ENCODE measurements around the gene CHST13. TPM values are rescaled to one million over a fixed set of nuclear protein-coding genes. Genes with fewer than 3 reads are reported as not detected.

The CHST13 gene
- total RNA-seq, 1 donor from 2014 or later: 4.2 TPM

DNA sequence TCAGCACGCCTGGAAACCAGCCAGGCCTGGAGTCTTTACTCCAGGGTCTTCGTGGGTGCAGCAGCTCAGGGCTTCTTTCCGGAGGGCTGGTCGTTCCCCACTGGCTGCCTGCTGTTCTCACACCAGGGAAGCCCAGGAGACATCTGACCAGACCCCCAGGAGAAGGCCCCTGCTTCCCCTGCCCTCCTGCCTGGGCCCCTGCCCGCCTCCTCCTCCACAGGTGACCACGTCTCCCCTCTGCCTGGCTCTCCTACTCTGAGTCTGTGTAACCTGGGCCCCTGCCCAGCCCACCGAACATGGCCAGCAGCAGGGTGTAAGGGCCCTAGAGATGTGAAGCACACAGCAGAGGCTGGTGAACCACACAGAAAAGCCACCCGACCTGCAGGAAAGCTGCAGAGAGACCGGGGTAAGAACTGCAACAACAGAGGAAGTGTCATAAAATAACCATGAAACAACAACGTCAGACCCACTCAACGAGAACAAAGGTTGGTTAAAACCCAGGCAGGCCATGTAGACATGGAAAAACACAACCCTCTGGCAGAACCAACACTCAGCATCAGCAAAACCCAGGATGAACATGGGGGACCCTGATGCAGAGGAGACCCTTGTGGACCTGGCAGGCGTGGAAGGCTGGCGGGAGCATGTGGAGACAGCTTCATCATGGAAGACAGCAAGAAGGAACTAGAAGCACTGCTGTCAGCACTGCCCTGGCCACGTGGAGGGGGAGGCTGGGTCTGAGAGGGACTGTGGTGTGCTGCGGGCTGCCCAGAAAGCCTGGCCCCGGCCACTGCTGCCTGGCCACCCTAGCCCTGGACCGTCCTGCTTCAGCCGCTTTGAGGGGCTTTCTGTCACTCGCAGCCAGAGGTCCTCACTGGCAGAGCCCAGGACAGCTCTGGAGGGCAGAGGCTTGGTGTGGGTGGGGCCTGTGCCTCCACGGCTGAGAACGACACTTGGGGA, 26.8 kb upstream of the CHST13 start:
- Histone ChIP-seq H3K9me3 (no peaks in the 10 kb centered on the region), H3K36me3 (no peaks in the 10 kb centered on the region), H3K27me3 (no peaks in the 10 kb centered on the region), H3K4me3 (no peak overlapping the region), H3K27ac (no peak overlapping the region), H3K4me1 (peaks cover 3% of the 10 kb centered on the region)
- intact Hi-C loops (cut with DNase I): no loop called here
- TF ChIP-seq POLR2AphosphoS5 (IDR thresholded peaks at IDR 0.05; ENCODE audit: insufficient read depth in 1 of 2, low read depth in 1 of 2) (no peak), POLR2A (IDR thresholded peaks at IDR 0.05) (no peak), CTCF (IDR thresholded peaks at IDR 0.05) (no peak)
- no peak for DNase-seq (ENCODE audit: extremely low spot score in 2 of 2)

GRCh38 chr3:126497956-126498355, 26.0 kb upstream of the CHST13 start:
- Histone ChIP-seq H3K9me3 (no peaks in the 10 kb centered on the region), H3K4me1 (peaks cover 3% of the 10 kb centered on the region), H3K36me3 (no peaks in the 10 kb centered on the region), H3K27ac (no peak overlapping the region), H3K27me3 (no peaks in the 10 kb centered on the region), H3K4me3 (no peak overlapping the region)
- TF ChIP-seq CTCF (IDR thresholded peaks at IDR 0.05) (no peak), POLR2A (IDR thresholded peaks at IDR 0.05) (no peak), POLR2AphosphoS5 (IDR thresholded peaks at IDR 0.05; ENCODE audit: insufficient read depth in 1 of 2, low read depth in 1 of 2) (no peak)
- intact Hi-C loops (cut with DNase I): no loop called here
- no peak for DNase-seq (ENCODE audit: extremely low spot score in 2 of 2)

DNA sequence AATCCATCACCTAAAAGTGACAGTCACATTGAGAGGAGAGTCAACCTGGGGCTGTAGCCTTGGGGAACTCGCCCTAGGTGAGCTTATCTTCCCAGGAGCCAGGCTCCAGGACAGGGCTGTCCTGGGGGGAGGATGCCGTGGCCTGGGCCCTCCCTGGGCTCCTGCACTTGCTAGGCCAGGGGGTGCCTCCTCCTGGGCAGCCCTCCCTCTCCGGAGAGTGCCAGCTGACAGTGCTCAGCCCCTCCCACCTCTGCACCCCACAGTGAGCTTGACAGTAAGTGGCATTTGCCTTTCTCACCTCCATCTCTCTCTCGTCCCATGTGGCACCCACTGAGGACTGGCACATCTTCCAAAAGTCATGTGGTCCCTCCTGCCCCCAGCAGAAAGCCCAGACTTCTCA, 25.5 kb upstream of the CHST13 start:
- no peaks in the 10 kb centered on the region for H3K36me3 ChIP-seq
- H3K27ac ChIP-seq: no peak overlapping the region
- H3K27me3 ChIP-seq: no peaks in the 10 kb centered on the region
- DNase-seq (ENCODE audit: extremely low spot score in 2 of 2): no peak
- no peak for TF ChIP-seq POLR2A (IDR thresholded peaks at IDR 0.05)
- TF ChIP-seq POLR2AphosphoS5 (IDR thresholded peaks at IDR 0.05; ENCODE audit: insufficient read depth in 1 of 2, low read depth in 1 of 2): no peak
- TF ChIP-seq CTCF (IDR thresholded peaks at IDR 0.05): no peak
- peaks cover 3% of the 10 kb centered on the region for H3K4me1 ChIP-seq
- intact Hi-C loops (cut with DNase I): no loop called here
- H3K9me3 ChIP-seq: no peaks in the 10 kb centered on the region
- H3K4me3 ChIP-seq: no peak overlapping the region

DNA sequence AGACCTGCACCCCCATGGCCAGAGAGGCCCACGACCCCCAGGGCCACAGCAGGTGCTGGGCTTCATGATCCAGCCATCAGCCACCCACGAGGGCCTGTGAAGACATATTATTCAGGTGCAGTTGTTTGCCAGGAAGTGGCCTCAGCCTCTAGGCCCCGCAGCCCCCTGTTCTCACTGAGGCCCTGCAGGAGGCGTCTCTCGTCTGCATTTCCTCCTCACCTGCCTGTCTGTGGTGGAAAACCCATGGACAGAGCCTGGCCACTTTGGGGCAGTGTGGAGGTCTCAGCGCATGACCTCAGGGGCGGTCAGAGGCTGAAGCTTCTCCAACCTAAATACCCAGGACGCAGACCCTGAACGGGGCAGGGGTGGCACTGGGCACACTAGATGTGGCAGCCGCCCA, 25.0 kb upstream of the CHST13 start:
- Histone ChIP-seq H3K4me1 (peaks cover 3% of the 10 kb centered on the region), H3K4me3 (no peak overlapping the region), H3K36me3 (no peaks in the 10 kb centered on the region), H3K9me3 (no peaks in the 10 kb centered on the region), H3K27me3 (no peaks in the 10 kb centered on the region), H3K27ac (no peak overlapping the region)
- intact Hi-C loops (cut with DNase I): no loop called here
- no peak for DNase-seq (ENCODE audit: extremely low spot score in 2 of 2)
- TF ChIP-seq POLR2AphosphoS5 (IDR thresholded peaks at IDR 0.05; ENCODE audit: insufficient read depth in 1 of 2, low read depth in 1 of 2): no peak
- no peak for TF ChIP-seq POLR2A (IDR thresholded peaks at IDR 0.05)
- no peak for TF ChIP-seq CTCF (IDR thresholded peaks at IDR 0.05)

GRCh38 chr3:126499401-126499800, 24.6 kb upstream of the CHST13 start:
- H3K4me3 ChIP-seq: no peak overlapping the region
- no peaks in the 10 kb centered on the region for H3K9me3 ChIP-seq
- intact Hi-C loops (cut with DNase I): no loop called here

More at GRCh38 chr3:126499401-126499800, 24.6 kb upstream of the CHST13 start:
- Histone ChIP-seq H3K4me1 (no peaks in the 10 kb centered on the region), H3K27ac (no peak overlapping the region), H3K36me3 (no peaks in the 10 kb centered on the region), H3K27me3 (no peaks in the 10 kb centered on the region)
- no peak for TF ChIP-seq POLR2AphosphoS5 (IDR thresholded peaks at IDR 0.05; ENCODE audit: insufficient read depth in 1 of 2, low read depth in 1 of 2)
- TF ChIP-seq CTCF (IDR thresholded peaks at IDR 0.05): no peak
- TF ChIP-seq POLR2A (IDR thresholded peaks at IDR 0.05): no peak
- DNase-seq (ENCODE audit: extremely low spot score in 2 of 2): no peak
